Kidney (tissue), 14 donors: ENCODE data around the gene ZDHHC1. TPM values are rescaled to one million over a fixed set of nuclear protein-coding genes. Genes with fewer than 3 reads are reported as not detected.
A peak's percentile ranks its signal among the peaks of the same experiment; 100 is the strongest.

Experiments
- DNase-seq, 5 donors: peaks; one replicate each; pipeline ENCODE4 v3.0.0-alpha.2; 2013 to 2020
- FAIRE-seq: peaks from 2 replicates; lab custom pipeline; 2012; peaks lifted over from hg19 to GRCh38; lab: Jason Lieb, UNC
- H3K27ac ChIP-seq, 2 donors: one replicate each; pipeline ENCODE4 v1.7.0; 2013; ENCODE audit warnings: low read depth in 2 of 2, low read length in 2 of 2, inconsistent platforms in 1 of 2
- H3K27me3 ChIP-seq: one replicate; pipeline ENCODE4 v1.7.1; 2013; ENCODE audit warnings: low read length, inconsistent platforms; ENCODE audit not compliant: control insufficient read depth, insufficient read depth
- H3K36me3 ChIP-seq, 3 donors: one replicate each; pipeline versions ENCODE4 v1.7.0 to v1.7.1; 2013; ENCODE audit warnings: low read length in 3 of 3, control low read depth in 1 of 3, inconsistent platforms in 1 of 3; ENCODE audit not compliant: insufficient read depth in 3 of 3, control insufficient read depth in 2 of 3
- H3K4me1 ChIP-seq, 3 donors: one replicate each; pipeline versions ENCODE4 v1.7.0 to v1.7.1; 2013; ENCODE audit warnings: low read length in 3 of 3, inconsistent platforms in 1 of 3, low read depth in 1 of 3; ENCODE audit not compliant: control insufficient read depth in 2 of 3, insufficient read depth in 2 of 3
- H3K4me3 ChIP-seq, 3 donors: one replicate each; pipeline versions ENCODE4 v1.7.0 to v1.8.1; 2013; ENCODE audit warnings: low read length in 3 of 3, control low read depth in 1 of 3, inconsistent platforms in 1 of 3
- H3K9ac ChIP-seq, 3 donors: one replicate each; pipeline versions ENCODE4 v1.7.0 to v1.7.1; 2013; ENCODE audit warnings: low read length in 3 of 3, control low read depth in 1 of 3, inconsistent platforms in 1 of 3
- H3K9me3 ChIP-seq, 3 donors: one replicate each; pipeline versions ENCODE4 v1.7.0 to v1.7.1; 2013; ENCODE audit warnings: low read length in 3 of 3, control low read depth in 1 of 3, inconsistent platforms in 1 of 3; ENCODE audit not compliant: control insufficient read depth in 2 of 3, insufficient read depth in 1 of 3
- intact Hi-C: fragments of 100-400 bp; cut with DNase I; formaldehyde crosslinking; loops from one replicate; pipeline ENCODE4 v1.11.1; 2022
- polyA plus RNA-seq: library from polyadenylated mRNA; stranded (reverse); fragments of 350-450 nt; fragmentation: Illumina TruSeq; extraction: RNeasy Lipid Tissue Mini Kit (QIAGEN cat#74804); gene quantifications from one replicate; pipeline ENCODE4 v1.2.3, GENCODE V29; 2014; ENCODE audit warnings: low read depth, low replicate concordance; ENCODE audit not compliant: insufficient read depth
- total RNA-seq: library from RNA; stranded (reverse); fragmentation: NEBNext Ultra II Directional; extraction: Animal tissue kit (Norgen Biotek cat#: 25700); gene quantifications from one replicate; pipeline ENCODE4 v1.2.1, GENCODE V29; 2021
- TF ChIP-seq, protein P1 (sequence below): IDR thresholded peaks from 3 replicates; pipeline ENCODE4 v1.5.1; 2012; ENCODE audit warnings: mild to moderate bottlenecking, moderate library complexity, borderline replicate concordance; ENCODE audit not compliant: insufficient read depth; ENCODE audit errors: extremely low read depth
- donor health status: control.
- donor health status: control.
- donor health status: control.
- donor health status: control.
- donor health status: control.
- donor health status: DM: yes; HTN: yes; CAD: no.
- donor health status: Normal renal cell carcinoma (clear cell type).

The ZDHHC1 gene
- total and polyA plus RNA-seq, 2 donors from 2014 or later, result 14.6 to 23.6 TPM

DNA sequence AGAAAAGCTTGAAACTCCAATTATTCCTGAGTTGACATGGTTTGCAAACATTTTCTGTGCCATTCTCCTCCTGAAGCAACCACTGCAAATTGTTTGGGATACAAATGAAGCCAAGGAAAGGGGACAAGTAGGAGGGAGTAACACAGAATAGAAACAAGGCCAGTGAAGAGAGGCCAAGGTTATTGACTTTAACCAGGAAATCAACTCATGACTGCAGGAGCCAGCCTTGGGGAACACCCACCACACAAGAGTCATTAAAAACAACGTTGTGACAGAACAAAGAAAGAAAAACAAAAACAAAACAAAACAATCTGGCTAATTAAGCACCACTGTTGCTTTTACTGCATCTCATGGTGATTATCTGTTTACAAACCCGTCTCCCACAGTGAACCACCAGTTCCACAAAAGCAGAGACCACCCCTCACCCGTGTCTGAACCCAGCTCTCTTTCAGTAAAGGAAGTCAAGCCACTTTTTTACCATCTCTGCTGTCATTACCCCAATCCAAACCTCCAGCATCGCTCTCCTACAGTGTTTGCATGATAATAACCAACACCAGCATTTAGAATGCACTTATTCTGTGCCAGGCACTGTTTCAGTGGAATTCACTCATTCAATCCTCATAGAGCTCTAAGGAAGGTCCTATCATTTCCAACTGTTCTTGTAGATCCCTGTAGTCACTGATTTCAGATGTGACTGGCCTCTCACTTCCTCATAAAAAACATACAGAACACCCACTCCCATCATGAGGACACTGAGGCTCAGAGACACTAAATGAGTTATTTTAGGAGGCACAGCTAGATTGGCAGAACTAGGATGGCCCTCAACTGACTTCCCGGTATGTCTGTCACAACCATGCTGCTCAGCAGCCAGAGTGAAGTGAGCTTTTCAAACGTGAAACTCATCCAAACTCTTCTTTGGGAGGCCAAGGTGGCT lies 2.0 kb downstream of the ZDHHC1 start:
- Histone ChIP-seq H3K9ac (peak overlapping the region in 2 of 3 donors; percentile 42 to 46), H3K27ac (peak overlapping the region; percentile 63 to 90), H3K4me1 (peaks cover 0 to 8% (median 6%) of the 10 kb centered on the region in 3 donors), H3K4me3 (peak overlapping the region in 2 of 3 donors; percentile 6 to 37), H3K27me3 (no peaks in the 10 kb centered on the region), H3K36me3 (no peaks in the 10 kb centered on the region), H3K9me3 (no peaks in the 10 kb centered on the region)
- TF ChIP-seq, protein P1, sequence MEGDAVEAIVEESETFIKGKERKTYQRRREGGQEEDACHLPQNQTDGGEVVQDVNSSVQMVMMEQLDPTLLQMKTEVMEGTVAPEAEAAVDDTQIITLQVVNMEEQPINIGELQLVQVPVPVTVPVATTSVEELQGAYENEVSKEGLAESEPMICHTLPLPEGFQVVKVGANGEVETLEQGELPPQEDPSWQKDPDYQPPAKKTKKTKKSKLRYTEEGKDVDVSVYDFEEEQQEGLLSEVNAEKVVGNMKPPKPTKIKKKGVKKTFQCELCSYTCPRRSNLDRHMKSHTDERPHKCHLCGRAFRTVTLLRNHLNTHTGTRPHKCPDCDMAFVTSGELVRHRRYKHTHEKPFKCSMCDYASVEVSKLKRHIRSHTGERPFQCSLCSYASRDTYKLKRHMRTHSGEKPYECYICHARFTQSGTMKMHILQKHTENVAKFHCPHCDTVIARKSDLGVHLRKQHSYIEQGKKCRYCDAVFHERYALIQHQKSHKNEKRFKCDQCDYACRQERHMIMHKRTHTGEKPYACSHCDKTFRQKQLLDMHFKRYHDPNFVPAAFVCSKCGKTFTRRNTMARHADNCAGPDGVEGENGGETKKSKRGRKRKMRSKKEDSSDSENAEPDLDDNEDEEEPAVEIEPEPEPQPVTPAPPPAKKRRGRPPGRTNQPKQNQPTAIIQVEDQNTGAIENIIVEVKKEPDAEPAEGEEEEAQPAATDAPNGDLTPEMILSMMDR, result no peak
- DNase-seq, result peak in 1 of 5 donors; percentile 24
- FAIRE-seq, result no peak
- intact Hi-C loops, result no loop called here

DNA sequence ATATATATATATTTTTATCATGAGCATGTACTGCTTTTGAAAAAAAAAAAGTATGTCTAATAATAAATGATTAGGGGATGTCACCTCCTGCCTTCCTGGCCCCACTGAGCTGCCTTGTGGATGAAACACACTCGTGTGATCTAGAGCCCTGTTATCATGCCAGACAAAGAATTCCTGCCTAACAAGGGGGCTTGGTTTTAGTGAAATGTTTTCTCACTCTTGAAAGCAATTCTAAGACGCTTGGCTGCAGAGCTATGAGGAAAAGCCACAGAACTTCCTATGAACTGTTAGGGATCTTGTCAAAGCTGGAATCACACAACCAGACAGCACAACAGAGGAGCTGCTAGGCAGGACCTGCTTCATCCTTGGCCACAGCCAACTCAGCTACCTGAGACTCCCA lies 4.0 kb downstream of the ZDHHC1 start:
- TF ChIP-seq, protein P1, result no peak
- Histone ChIP-seq H3K27me3 (no peaks in the 10 kb centered on the region), H3K27ac (no peak overlapping the region), H3K9ac (no peak overlapping the region), H3K4me3 (no peak overlapping the region), H3K4me1 (peaks cover 0 to 8% (median 6%) of the 10 kb centered on the region in 3 donors), H3K9me3 (no peaks in the 10 kb centered on the region), H3K36me3 (no peaks in the 10 kb centered on the region)
- intact Hi-C loops, result no loop called here
- FAIRE-seq (no peak), DNase-seq (no peak)

DNA sequence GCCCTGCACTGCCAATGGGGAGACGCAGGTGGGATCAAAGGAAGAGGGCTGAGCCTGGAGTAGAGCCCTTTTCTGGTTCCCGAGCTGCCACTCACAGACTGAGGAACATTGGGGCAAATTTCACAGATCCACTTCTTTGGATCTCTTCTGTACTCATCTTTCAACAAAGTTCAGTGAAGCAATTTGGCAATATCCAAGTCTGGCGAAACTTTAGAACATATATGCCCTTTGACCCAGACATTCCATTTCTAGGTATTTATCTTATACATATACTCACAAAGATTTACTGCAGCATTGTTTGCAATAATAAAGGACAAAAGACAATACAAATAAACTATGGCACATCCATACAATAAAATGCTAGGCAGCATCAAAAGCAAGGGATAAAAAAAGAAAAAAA lies 4.9 kb downstream of the ZDHHC1 start:
- H3K4me1 ChIP-seq, result peaks cover 0 to 8% (median 6%) of the 10 kb centered on the region in 3 donors
- intact Hi-C loops, result no loop called here
- H3K9ac ChIP-seq, result no peak overlapping the region
- no peak overlapping the region for H3K27ac ChIP-seq
- TF ChIP-seq, protein P1, result no peak
- H3K9me3 ChIP-seq, result no peaks in the 10 kb centered on the region
- no peaks in the 10 kb centered on the region for H3K27me3 ChIP-seq
- FAIRE-seq (no peak), DNase-seq (no peak)
- no peak overlapping the region for H3K4me3 ChIP-seq
- H3K36me3 ChIP-seq, result no peaks in the 10 kb centered on the region
